Stimulated activated CD4-positive, alpha-beta T cell treated with anti-CD3 and anti-CD28 coated beads, Interleukin-1b, Interleukin-23, amount 100 ng/mL, for 4 hours (primary cell): Measurements from ENCODE around the gene ST8SIA1.

Experiments used
- DNase-seq, 2 donors: peaks; one replicate each; pipeline ENCODE4 v3.0.0-alpha.2; 2020; ENCODE audit warnings: low read depth in 2 of 2

The ST8SIA1 gene

DNA sequence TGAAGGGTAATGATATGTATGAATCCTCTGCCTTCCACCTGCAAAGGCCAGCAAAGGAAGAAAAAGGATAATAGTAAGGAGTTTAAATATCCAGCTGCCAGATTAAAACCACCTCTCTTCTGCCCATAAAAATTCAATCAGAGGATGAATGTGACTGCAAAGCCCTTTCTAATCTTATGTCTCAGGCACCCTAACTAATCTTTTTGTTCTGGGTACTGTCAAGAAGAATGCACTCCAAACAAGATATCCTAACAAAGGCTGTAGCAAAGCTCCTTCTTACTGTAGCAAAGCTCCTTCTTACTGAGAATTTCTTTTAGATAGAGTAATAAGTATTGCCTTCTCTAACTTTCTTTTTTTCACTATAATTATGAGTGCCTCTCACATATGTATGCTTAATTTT is 91.8 kb downstream of the ST8SIA1 start:
- no peak for DNase-seq

DNA sequence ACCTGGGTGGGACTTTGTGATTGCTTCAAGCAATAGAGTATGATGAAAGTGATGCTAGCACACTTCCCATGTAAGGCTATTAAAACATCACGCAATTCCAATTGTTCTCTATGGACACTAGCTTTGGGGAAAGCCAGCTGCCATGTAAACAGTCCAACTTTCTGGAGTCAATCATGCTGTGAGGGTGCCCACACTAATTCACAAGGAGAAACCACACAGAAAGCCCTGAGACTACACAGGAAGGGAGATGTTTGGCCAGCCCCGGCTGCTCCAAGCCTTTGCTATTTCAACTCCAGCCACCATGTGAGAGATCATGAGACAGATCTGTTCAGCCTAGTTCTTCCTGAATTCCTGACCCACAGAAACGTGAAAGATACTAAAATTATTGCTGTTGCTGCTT is 96.3 kb downstream of the ST8SIA1 start:
- DNase-seq = no peak

DNA sequence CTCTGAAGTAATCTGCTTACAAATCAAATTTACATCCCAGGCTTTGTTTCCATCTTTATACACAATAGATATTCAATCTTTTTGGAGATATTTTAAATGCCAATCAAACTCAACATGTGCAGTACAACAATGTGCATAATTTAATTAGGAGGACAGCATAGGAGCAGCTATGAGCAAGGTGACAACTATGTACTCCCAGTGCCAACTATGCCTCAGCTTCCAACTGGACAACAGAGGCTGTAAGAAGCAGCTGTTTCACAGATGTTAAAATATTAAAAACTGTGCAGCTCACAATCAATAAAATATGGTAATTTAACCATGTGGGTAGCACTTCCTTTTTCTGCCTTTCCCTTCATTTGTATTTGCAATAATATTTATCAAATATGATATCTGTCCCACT is 99.9 kb downstream of the ST8SIA1 start:
- DNase-seq = no peak

GRCh38 chr12:22231836-22232235 is 102.7 kb downstream of the ST8SIA1 start:
- DNase-seq = no peak

DNA sequence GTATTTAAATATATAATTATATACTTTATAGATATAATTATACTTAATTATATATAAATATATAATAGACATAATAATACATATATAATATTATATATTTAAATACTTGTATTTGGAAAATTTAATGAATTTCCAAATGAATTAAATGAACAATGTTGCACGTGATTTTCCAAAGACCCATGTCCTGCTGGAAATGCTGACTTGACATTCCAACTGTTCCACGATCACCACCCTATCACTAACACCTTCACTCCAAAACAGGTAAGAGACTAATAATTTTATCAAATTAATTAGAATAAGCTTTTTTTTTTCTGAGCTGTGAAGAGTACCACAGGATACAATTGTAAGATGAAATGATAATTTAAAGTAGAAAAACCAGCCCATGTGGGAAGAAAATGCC is 103.4 kb downstream of the ST8SIA1 start:
- no peak for DNase-seq

GRCh38 chr12:22230280-22230794 is 104.2 kb downstream of the ST8SIA1 start:
- no peak for DNase-seq

DNA sequence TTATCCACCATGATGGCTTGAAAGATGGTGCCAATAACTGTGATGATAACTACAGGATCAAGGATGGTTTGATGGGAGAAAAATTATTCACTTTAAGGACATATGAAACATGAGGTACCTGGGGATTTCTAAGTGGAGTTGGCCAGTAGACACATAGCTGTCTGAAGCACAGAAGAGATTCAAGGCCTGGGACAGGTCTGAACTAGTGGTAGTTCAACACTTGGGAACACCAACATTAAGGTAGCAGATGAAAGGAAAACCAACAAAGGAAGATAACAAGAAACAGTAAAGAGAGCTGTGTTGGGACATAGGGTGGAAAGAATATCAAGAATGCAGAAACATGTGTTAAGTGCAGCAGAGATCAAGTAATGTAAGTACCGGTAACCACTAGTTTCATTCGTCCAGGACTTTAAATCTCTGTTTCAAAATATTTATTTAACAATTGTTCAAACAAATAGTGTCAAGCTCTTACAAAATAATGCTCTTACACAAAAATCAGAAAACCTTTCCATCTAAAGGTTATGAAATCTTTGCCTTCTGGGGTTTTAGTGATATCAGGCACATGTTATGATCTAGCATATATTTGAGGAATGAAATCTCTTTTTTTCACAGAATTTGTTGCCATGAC is 104.7 kb downstream of the ST8SIA1 start:
- DNase-seq = no peak

DNA sequence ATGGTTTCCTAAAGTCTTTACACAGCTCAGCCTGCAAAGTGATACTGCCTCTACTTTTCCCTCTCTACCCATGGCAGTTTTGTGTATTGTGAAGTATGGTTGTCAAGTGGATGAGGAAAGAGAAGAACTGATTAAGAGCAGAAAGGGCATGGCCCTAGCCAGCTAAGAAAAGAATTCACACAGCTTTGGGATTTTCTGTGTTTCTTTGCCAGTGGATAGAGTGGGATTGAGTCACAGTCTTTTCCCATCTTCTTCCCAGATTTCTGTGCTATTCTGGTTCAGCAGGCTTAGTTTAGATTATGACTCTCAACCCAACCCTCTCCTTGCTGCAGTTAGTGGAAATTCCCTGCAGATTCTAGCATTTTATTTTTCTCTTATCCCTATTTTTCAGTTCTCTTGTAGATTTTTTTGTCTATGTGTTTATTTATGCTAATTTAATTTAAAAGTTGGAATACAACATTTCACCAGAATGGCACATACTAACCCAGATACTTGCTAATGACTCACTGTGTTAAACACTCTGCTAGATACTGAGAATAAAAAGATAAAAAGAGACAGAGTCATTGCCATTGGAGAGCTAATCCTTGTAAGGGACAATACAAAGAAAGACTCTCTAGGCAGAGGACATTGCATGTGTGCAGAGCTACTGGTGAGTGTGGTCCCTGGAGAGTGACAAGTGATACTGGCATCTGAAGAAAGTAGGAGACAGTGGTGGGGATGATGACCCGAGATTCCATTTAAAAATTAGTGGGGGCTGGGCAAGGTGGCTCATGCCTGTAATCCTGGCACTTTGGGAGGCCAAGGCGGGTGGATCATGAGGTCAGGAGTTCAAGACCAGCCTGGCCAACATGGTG is 106.3 kb downstream of the ST8SIA1 start:
- DNase-seq = no peak

DNA sequence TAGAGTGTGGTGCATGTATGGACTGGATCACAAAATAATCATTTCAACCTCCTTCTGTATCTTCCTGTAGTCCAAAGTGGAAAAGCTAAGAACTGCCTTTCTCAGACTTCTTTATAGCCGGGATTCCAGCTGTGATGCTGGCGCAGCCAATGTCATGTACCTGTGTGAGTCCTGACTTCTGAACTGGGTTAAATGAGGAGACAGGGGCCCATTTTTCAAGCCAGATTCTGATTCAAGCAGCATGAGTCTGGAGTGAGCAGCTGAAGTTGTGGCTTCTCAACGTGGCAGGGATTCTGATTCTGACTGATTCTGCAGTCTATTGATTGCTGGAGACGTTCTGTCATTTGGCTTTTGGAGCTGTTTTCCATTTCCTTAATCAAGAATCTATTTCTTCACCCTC is 111.2 kb downstream of the ST8SIA1 start:
- DNase-seq = no peak

- no peak for DNase-seq
These were observed 117.0 kb downstream of the ST8SIA1 start for GRCh38 chr12:22217556-22217955.

DNA sequence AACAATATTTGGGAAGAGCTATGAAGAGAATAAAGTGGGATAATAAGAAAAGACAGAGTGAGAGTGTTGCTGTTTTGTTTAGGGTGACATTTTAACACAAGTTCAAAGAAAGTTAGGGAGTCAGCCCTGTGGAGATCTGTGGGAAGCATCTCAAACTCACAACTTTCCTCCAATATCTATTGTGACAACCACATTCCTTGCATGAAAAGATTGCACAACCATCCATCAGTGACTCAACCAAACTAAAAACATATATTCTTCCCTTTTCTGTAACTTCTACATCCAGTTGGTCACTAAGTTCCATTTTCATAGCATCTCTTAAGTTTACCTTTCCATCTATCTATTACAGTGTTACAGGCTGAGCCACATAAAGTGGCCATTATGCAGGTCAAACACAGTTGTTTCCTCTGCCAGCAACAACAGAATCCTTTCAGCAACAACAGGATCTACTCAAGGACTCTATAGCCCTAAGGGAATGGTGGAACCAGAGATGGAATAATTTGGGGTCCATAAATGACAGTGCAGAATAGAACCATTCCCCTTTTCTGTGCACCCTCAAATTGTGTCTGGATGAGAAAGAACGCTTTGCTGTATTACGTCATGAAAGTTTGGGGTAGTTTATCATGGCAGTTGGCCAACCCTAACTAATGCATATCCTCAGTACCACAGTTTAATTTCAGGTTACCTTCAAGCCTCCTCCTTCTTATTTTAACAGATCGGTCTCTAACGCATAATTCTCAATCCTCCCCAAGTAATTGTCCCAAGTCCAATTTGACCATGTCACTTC is 118.8 kb downstream of the ST8SIA1 start:
- DNase-seq = no peak

GRCh38 chr12:22211128-22211527 is 123.4 kb downstream of the ST8SIA1 start:
- no peak for DNase-seq

DNA sequence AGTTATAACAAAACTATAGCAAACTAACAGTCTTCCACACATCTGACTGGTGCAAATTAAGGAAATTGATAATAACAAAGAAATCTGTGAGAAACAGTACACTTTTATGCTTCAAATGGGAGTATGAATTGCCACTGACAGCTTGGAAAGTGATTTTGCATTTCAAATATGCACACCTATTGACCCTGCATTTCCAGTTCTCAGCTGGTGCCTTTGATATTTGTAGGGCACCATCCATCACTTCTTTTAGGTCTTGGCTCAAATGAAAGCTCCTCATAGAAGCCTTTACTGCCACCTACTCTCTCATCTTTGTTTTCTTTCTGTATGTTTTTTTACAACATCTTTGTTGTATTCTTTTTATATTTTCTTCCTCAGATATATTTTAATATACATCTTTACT is 125.1 kb downstream of the ST8SIA1 start:
- no peak for DNase-seq

GRCh38 chr12:22206111-22206728 is 128.3 kb downstream of the ST8SIA1 start:
- DNase-seq = no peak

DNA sequence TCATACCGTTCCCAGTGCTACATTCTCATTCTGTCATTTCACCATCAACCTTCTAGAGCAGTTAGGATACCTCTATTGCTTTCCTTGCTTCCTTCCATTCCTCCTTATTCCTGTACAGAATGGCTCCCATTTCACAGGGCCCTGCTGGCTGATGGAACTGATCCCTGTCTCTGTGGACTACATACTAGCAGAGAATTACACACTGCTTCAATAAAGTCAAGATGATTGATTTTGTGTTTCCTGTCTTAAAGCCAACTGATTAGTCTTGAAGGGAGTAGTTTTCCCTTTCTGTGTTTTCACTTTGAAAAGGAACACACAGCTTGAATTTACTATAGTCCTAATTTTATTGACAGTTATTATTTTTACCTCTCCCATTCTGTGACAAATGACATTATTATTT is 130.1 kb downstream of the ST8SIA1 start:
- DNase-seq = no peak

DNA sequence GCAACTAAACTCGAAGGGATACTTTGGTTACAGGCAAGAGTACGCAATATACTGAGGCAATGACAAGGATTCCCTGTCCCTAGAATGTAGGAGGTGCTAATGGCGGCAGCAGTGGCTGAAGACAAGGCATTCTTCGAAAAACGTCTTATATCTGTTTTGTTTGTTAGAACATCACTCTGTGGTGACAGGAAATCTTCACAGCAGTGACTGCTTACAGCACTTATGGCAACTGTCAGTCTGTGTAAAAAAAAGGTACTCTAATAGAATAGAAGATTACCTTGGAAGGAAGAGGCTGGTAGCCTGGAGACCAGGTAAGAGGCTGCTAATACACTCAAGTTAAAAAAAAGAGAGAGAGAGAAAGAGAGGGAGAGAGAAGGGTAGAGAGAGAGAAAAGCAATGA is 131.7 kb downstream of the ST8SIA1 start:
- DNase-seq = no peak

- no peak for DNase-seq
These were observed 133.4 kb downstream of the ST8SIA1 start for GRCh38 chr12:22201101-22201500.

- no peak for DNase-seq
These were observed 138.3 kb downstream of the ST8SIA1 start for GRCh38 chr12:22196236-22196635.

GRCh38 chr12:22190969-22191368 is 143.5 kb downstream of the ST8SIA1 start:
- no peak for DNase-seq

- no peak for DNase-seq
These were observed 146.1 kb downstream of the ST8SIA1 start for GRCh38 chr12:22188431-22188830.

- no peak for DNase-seq
These were observed 153.8 kb downstream of the ST8SIA1 start for GRCh38 chr12:22180705-22181104.

DNA sequence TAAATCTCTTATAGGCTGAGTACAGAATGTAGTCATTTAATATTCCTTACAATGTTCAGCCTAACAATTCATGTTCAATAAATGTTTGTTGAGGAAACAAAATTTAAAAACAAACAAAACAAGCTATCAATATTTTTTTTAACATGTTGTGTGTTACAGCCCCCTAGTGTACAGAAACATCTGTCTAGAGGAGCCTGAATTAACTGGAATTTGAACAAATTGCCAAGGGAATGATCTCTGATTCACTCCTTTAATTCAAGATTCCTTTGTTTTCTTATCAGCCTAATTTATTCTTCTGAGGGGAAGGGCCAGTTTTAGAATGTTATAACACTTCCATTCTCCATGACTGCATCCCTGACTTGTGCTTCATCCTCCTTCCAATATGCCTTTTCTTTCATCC is 161.3 kb downstream of the ST8SIA1 start:
- DNase-seq = no peak
